Right lobe of liver (tissue), 6 donors: ENCODE measurements around the gene CFHR1. TPM values are rescaled to one million over a fixed set of nuclear protein-coding genes. Genes with fewer than 3 reads are reported as not detected.

Experiments used
- ATAC-seq, 4 donors: fragments of 200-7000 bp; cut with Tn5 transposase; one replicate each; pipeline ENCODE4 v1.9.1; 2020; ENCODE audit warnings: mild to moderate bottlenecking in 4 of 4, moderate library complexity in 4 of 4
- DNase-seq, 3 donors: peaks; one replicate each; pipeline ENCODE4 v3.0.0-alpha.2; 2020
- H3K27ac ChIP-seq, 3 donors: fragments of 200-600 bp; one replicate each; pipeline ENCODE4 v1.8.0; 2022
- H3K27me3 ChIP-seq, 2 donors: fragments of 200-600 bp; one replicate each; pipeline ENCODE4 v1.8.0; 2022
- H3K36me3 ChIP-seq, 4 donors: fragments of 200-600 bp; sonication (generic) in 1 of 4; one replicate each; pipeline versions ENCODE4 v1.5.1 to v1.8.0; 2017 to 2022; ENCODE audit warnings: control low read depth in 1 of 4
- H3K4me1 ChIP-seq, 4 donors: fragments of 200-600 bp; sonication (generic) in 1 of 4; one replicate each; pipeline versions ENCODE4 v1.5.1 to v1.8.0; 2017 to 2022; ENCODE audit warnings: control low read depth in 1 of 4
- H3K4me3 ChIP-seq, 3 donors: fragments of 200-600 bp; one replicate each; pipeline ENCODE4 v1.8.0; 2022
- H3K9me3 ChIP-seq, 4 donors: fragments of 200-600 bp; sonication (generic) in 1 of 4; one replicate each; pipeline versions ENCODE4 v1.5.1 to v1.8.0; 2017 to 2022; ENCODE audit warnings: control low read depth in 1 of 4
- POLR2A ChIP-seq: fragments of 450-650 bp; IDR thresholded peaks from one replicate; pipeline ENCODE4 v1.6.1; 2017; ENCODE audit warnings: antibody characterized with exemption, mild to moderate bottlenecking
- WGBS: methylation state at CpG from one replicate; pipeline ENCODE4 v1.1.6; 2018; ENCODE audit warnings: low coverage, low lambda C conversion rate; ENCODE audit not compliant: insufficient coverage; ENCODE audit errors: missing lambda C conversion rate; 5-methylcytosine and 5-hydroxymethylcytosine counted together
- intact Hi-C, 2 donors: fragments of 100-400 bp; cut with DNase I; formaldehyde crosslinking; loops; one replicate each; pipeline versions ENCODE4 v1.11.2 to v1.14.1; 2022
- total RNA-seq, 6 experiments: library from RNA; depleted of rRNA in 2 of 6; stranded (reverse); fragments of >200 nt in 2 of 6; fragmentation: NEBNext Ultra II Directional in 3 of 6; extraction: Animal tissue kit (Norgen Biotek cat#: 25700) in 3 of 6; gene quantifications; one replicate each; pipeline versions ENCODE4 v1.1.0 to v1.2.4, GENCODE V29; 2016 to 2023
- TF ChIP-seq, protein P1 (sequence below), 4 donors: fragments of 200-600 bp in 3 of 4; fragments of 450-650 bp in 1 of 4; IDR thresholded peaks; one replicate each; pipeline versions ENCODE4 v1.5.1 to v1.8.0; 2016 to 2022; ENCODE audit warnings: antibody characterized with exemption in 4 of 4, mild to moderate bottlenecking in 2 of 4
- donor health status: DM: no; HTN: yes; CAD: no.
- donor health status: DM: no; HTN: no; CAD: no.
- donor health status: DM: no; HTN: no; CAD: no.
- donor health status: DM: no; HTN: yes; CAD: no.
- donor health status: DM: no; HTN: yes; CAD: no.

Gene CFHR1
- total RNA-seq, 6 experiments from 2014 or later: 490 to 1,248 (median 629) TPM

DNA sequence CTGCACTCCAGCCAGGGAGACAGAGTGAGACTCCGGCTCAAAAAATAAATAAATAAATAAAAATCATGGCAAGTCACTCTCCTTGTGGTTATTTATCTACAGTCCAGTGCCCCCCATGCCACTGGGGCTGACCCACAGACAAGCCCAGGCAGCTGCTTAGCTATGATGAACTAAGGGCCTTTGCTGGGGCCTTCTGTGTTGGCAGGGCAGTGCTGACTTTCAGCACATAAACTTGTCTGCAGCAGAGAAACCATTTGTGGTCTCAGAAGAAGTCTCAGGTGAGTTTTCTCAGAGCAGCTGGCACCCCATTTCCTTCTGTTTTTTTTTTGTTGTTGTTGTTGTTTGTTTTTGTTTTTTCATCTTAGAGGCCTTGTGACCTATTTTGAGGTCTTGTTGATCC is 47.4 kb downstream of the CFHR1 start:
- H3K27me3 ChIP-seq: no peaks in the 10 kb centered on the region
- H3K4me3 ChIP-seq: no peak overlapping the region
- no peaks in the 10 kb centered on the region for H3K9me3 ChIP-seq
- DNase-seq: no peak
- TF ChIP-seq, protein P1, sequence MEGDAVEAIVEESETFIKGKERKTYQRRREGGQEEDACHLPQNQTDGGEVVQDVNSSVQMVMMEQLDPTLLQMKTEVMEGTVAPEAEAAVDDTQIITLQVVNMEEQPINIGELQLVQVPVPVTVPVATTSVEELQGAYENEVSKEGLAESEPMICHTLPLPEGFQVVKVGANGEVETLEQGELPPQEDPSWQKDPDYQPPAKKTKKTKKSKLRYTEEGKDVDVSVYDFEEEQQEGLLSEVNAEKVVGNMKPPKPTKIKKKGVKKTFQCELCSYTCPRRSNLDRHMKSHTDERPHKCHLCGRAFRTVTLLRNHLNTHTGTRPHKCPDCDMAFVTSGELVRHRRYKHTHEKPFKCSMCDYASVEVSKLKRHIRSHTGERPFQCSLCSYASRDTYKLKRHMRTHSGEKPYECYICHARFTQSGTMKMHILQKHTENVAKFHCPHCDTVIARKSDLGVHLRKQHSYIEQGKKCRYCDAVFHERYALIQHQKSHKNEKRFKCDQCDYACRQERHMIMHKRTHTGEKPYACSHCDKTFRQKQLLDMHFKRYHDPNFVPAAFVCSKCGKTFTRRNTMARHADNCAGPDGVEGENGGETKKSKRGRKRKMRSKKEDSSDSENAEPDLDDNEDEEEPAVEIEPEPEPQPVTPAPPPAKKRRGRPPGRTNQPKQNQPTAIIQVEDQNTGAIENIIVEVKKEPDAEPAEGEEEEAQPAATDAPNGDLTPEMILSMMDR (IDR thresholded peaks at IDR 0.05): no peak
- no peak for TF ChIP-seq POLR2A
- H3K36me3 ChIP-seq: no peaks in the 10 kb centered on the region
- ATAC-seq: no peak
- 50% methylated on average over 1 of the region's 1 CpG for WGBS
- intact Hi-C loops: no loop called here
- H3K4me1 ChIP-seq: no peaks in the 10 kb centered on the region
- no peak overlapping the region for H3K27ac ChIP-seq

DNA sequence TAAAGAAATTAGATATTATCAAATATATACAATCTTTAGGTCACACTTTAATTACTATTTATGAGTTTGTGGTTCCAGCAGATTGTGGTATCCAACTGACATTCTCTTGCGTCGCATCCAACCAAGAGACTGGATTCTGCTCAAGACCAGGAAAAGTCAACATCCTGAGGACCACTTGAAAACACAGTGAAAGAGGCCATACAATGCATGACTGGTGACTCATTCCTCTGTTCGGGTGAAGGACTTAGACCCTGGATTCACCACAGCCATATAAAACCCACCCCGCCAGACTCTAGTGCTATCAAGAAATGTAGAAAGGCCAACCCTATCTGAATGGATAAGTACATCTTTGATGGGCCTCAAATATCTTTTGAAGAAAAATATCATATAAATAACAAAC is 53.9 kb downstream of the CFHR1 start:
- ATAC-seq (no peak), DNase-seq (no peak)
- no peak overlapping the region for H3K4me3 ChIP-seq
- no peak overlapping the region for H3K27ac ChIP-seq
- H3K9me3 ChIP-seq: no peaks in the 10 kb centered on the region
- 89% methylated on average over 4 of the region's 4 CpGs for WGBS
- no peaks in the 10 kb centered on the region for H3K36me3 ChIP-seq
- H3K27me3 ChIP-seq: no peaks in the 10 kb centered on the region
- H3K4me1 ChIP-seq: no peaks in the 10 kb centered on the region
- intact Hi-C loops: no loop called here
- no peak for TF ChIP-seq POLR2A
- TF ChIP-seq, protein P1 (IDR thresholded peaks at IDR 0.05): no peak

DNA sequence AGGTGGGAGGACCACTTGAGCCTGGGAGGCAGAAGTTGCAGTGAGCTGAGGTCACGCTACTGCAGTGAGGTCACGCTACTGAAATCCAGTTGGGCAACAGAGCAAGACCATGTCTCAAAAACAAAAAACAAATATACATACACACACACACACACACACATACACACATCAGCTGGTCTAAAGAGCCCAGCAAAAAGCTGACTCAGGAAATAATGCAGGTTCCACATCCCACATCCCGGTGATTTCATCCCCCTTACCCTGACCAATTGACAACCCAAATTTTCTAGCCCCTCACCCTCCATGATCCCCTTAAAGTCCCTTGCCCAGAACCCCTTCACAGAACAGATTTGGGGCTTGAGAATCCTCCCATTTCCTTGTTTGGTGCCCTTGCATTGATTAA is 56.4 kb downstream of the CFHR1 start:
- Histone ChIP-seq H3K4me1 (no peaks in the 10 kb centered on the region), H3K36me3 (no peaks in the 10 kb centered on the region), H3K4me3 (no peak overlapping the region), H3K27ac (no peak overlapping the region), H3K27me3 (no peaks in the 10 kb centered on the region), H3K9me3 (no peaks in the 10 kb centered on the region)
- WGBS: 97% methylated on average over 3 of the region's 3 CpGs
- DNase-seq (no peak), ATAC-seq (no peak)
- intact Hi-C loops: no loop called here
- no peak for TF ChIP-seq POLR2A
- TF ChIP-seq, protein P1 (IDR thresholded peaks at IDR 0.05): no peak

DNA sequence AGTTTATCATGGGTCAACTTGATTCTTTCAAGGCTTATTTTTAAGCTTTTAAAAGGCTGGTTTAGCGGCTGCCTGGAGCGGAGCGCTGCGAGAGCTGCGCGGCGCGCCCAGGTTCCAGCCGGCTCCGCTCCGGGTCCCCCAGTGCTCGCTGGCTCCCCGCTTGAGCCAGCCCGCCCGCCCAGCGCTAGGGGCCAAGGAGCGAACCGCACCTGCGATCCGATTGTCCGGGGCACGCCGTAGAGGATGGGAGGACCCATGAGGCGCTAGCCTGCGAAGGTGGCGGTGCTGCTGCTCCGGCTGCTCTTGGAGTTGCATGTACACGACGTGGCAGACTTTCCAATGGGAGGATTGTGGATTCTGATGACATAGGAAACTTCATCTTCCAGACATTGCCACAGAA is 58.4 kb downstream of the CFHR1 start:
- peak; percentile 67 to 71 (median 71) for DNase-seq
- intact Hi-C loops: no loop called here
- Histone ChIP-seq H3K27me3 (no peaks in the 10 kb centered on the region), H3K4me1 (no peaks in the 10 kb centered on the region), H3K9me3 (no peaks in the 10 kb centered on the region), H3K36me3 (no peaks in the 10 kb centered on the region), H3K4me3 (peak overlapping the region; percentile 30 to 55 (median 43)), H3K27ac (no peak overlapping the region)
- ATAC-seq: peak; percentile 97 to 98 (median 98)
- no peak for TF ChIP-seq POLR2A
- TF ChIP-seq, protein P1 (IDR thresholded peaks at IDR 0.05): peak; percentile 8 to 24 (median 12)
- 3% methylated on average over 29 of the region's 29 CpGs for WGBS

Other genes with a start within 250 kb of the CFHR1 start
- gene KCNT2, start 211.3 kb upstream of the CFHR1 start, total RNA-seq: 1 to 10 TPM; 5.3 to 8.4 (median 7.5) TPM
- 1,000 to 10,000 TPM in 3 of 6 experiments, 100 to 1,000 TPM in 3; 663 to 1,371 (median 1,032) TPM for gene CFH, start 167.7 kb upstream of the CFHR1 start, total RNA-seq
- gene CFHR3, start 44.9 kb upstream of the CFHR1 start, total RNA-seq: 100 to 1,000 TPM; 105 to 479 (median 372) TPM
- gene CFHR4, start 68.3 kb downstream of the CFHR1 start, total RNA-seq: 100 to 1,000 TPM in 1 of 6 experiments, 10 to 100 TPM in 5; 41.2 to 135 (median 60.9) TPM
- gene CFHR2, start 124.0 kb downstream of the CFHR1 start, total RNA-seq: 100 to 1,000 TPM; 242 to 674 (median 382) TPM
- gene CFHR5, start 157.8 kb downstream of the CFHR1 start, total RNA-seq: 100 to 1,000 TPM in 1 of 6 experiments, 10 to 100 TPM in 5; 22.2 to 198 (median 69.0) TPM
- gene F13B, start 247.5 kb downstream of the CFHR1 start, total RNA-seq: 100 to 1,000 TPM in 2 of 6 experiments, 10 to 100 TPM in 4; 20.2 to 143 (median 45.3) TPM